A549 (cell line): ENCODE data around the gene LAMC1. TPM values are rescaled to one million over a fixed set of nuclear protein-coding genes. Genes with fewer than 3 reads are reported as not detected.

Experiments
- ATAC-seq, 2 experiments: fragments of 200-7000 bp in 1 of 2; fragments of >200 bp in 1 of 2; cut with Nextera tagmentation in 1 of 2; cut with Tn5 transposase in 1 of 2; 3 replicates each; pipeline versions ENCODE4 v1.8.0 to v1.9.1; 2018 to 2020; ENCODE audit warnings: mild to moderate bottlenecking in 1 of 2, moderate library complexity in 1 of 2
- CTCF ChIA-PET: fragments of 300-600 bp; sonication (Branson Sonifier 250); formaldehyde crosslinking; extraction: SDS; loops from one replicate; lab custom pipeline; 2021; ENCODE audit warnings: antibody characterized with exemption, inconsistent platforms; lab: Yijun Ruan, JAX
- POLR2A ChIA-PET: fragments of 350-600 bp; formaldehyde crosslinking; extraction: SDS; loops from one replicate; lab custom pipeline; 2021; ENCODE audit warnings: antibody characterized with exemption, inconsistent platforms; lab: Yijun Ruan, JAX
- DNase-seq, 2 experiments: peaks; one replicate each; pipeline versions ENCODE4 v3.0.0 to v3.0.0-alpha.2; 2011 to 2016; ENCODE audit warnings: low read depth in 1 of 2, low spot score in 1 of 2
- FAIRE-seq: peaks from 2 replicates; lab custom pipeline; 2011; peaks lifted over from hg19 to GRCh38; lab: Jason Lieb, UNC
- H3K27ac ChIP-seq, 2 experiments: fragments of >200 bp; sonication (Bioruptor Twin); formaldehyde crosslinking; 3 replicates each; pipeline ENCODE4 v1.5.1; 2016 to 2017
- H3K4me1 ChIP-seq: fragments of >200 bp; sonication (Bioruptor Twin); formaldehyde crosslinking; 3 replicates; pipeline ENCODE4 v1.6.1; 2016
- H3K4me2 ChIP-seq: fragments of >200 bp; sonication (Bioruptor Twin); formaldehyde crosslinking; 3 replicates; pipeline ENCODE4 v1.6.1; 2016
- H3K4me3 ChIP-seq: fragments of >200 bp; sonication (Bioruptor Twin); formaldehyde crosslinking; 3 replicates; pipeline ENCODE4 v1.5.1; 2016
- H3K9me3 ChIP-seq: fragments of >200 bp; sonication (Bioruptor Twin); formaldehyde crosslinking; 3 replicates; pipeline ENCODE4 v1.6.1; 2016
- BHLHE40 ChIP-seq: IDR thresholded peaks from 2 replicates; pipeline ENCODE4 v1.6.1; 2012; ENCODE audit warnings: low read depth, low read length, inconsistent platforms
- EHF ChIP-seq: fragments of 250-450 bp; sonication (Bioruptor Pico); IDR thresholded peaks from 2 replicates; pipeline ENCODE4 v1.5.0; 2020; ENCODE audit warnings: mild to moderate bottlenecking
- ELK1 ChIP-seq: fragments of 150-350 bp; IDR thresholded peaks from 2 replicates; pipeline ENCODE4 v1.6.1; 2014; ENCODE audit warnings: low read depth, mild to moderate bottlenecking, low read length
- EP300 ChIP-seq, 2 experiments: fragments of >200 bp; sonication (Bioruptor Twin); formaldehyde crosslinking; IDR thresholded peaks; 2 replicates in 1 of 2; 3 replicates in 1 of 2; pipeline ENCODE4 v1.6.1; 2016 to 2017
- FOSB ChIP-seq: fragments of 250-450 bp; sonication (Bioruptor Pico); IDR thresholded peaks from 2 replicates; pipeline ENCODE4 v1.5.0; 2020; ENCODE audit warnings: mild to moderate bottlenecking, moderate library complexity
- FOSL2 ChIP-seq, 2 experiments: fragments of 450-650 bp in 1 of 2; fragments of >200 bp in 1 of 2; sonication (Bioruptor Twin) in 1 of 2; formaldehyde crosslinking; IDR thresholded peaks; 2 replicates each; pipeline versions ENCODE4 v1.5.0 to v1.6.1; 2016 to 2020; ENCODE audit warnings: mild to moderate bottlenecking in 1 of 2, moderate library complexity in 1 of 2
- GATA3 ChIP-seq: IDR thresholded peaks from 2 replicates; pipeline ENCODE4 v1.6.1; 2012; ENCODE audit warnings: borderline replicate concordance
- HES2 ChIP-seq: fragments of >200 bp; sonication (Bioruptor Twin); formaldehyde crosslinking; IDR thresholded peaks from 2 replicates; pipeline ENCODE4 v1.6.1; 2016
- HOXB13 ChIP-seq: fragments of 250-450 bp; sonication (Bioruptor Pico); IDR thresholded peaks from 2 replicates; pipeline ENCODE4 v1.5.0; 2020; ENCODE audit warnings: low read depth, mild to moderate bottlenecking, moderate library complexity
- HOXB5 ChIP-seq: fragments of 250-450 bp; sonication (Bioruptor Pico); IDR thresholded peaks from 2 replicates; pipeline ENCODE4 v1.5.0; 2020; ENCODE audit warnings: mild to moderate bottlenecking, moderate library complexity
- KDM1A ChIP-seq: fragments of 200-600 bp; sonication (generic); IDR thresholded peaks from 2 replicates; pipeline ENCODE4 v1.6.1; 2016; ENCODE audit warnings: low read depth, mild to moderate bottlenecking
- MYC ChIP-seq: IDR thresholded peaks from 2 replicates; pipeline ENCODE4 v1.6.1; 2012; ENCODE audit warnings: mild to moderate bottlenecking, inconsistent platforms, low read length, improper control_type of control experiment, borderline replicate concordance
- NFE2L2 ChIP-seq: fragments of 150-350 bp; conservative IDR thresholded peaks from 2 replicates; pipeline ENCODE4 v1.6.1; 2014; ENCODE audit warnings: low read length
- NPAS2 ChIP-seq: fragments of 250-450 bp; sonication (Bioruptor Pico); IDR thresholded peaks from 2 replicates; pipeline ENCODE4 v1.8.0; 2022; ENCODE audit warnings: mild to moderate bottlenecking, moderate library complexity, borderline replicate concordance
- PHF8 ChIP-seq: fragments of 200-600 bp; sonication (generic); IDR thresholded peaks from 2 replicates; pipeline ENCODE4 v1.6.1; 2016; ENCODE audit warnings: low read depth, mild to moderate bottlenecking, antibody characterized with exemption, moderate library complexity, borderline replicate concordance
- POLR2AphosphoS2 ChIP-seq: conservative IDR thresholded peaks from 2 replicates; pipeline ENCODE4 v1.6.1; 2012; ENCODE audit warnings: low read length, improper control_type of control experiment, inconsistent platforms
- RARB ChIP-seq: fragments of 250-450 bp; sonication (Bioruptor Pico); IDR thresholded peaks from 2 replicates; pipeline ENCODE4 v1.8.0; 2021; ENCODE audit warnings: mild to moderate bottlenecking, moderate library complexity
- RFX5 ChIP-seq: fragments of 450-650 bp; IDR thresholded peaks from 2 replicates; pipeline ENCODE4 v1.7.1; 2014; ENCODE audit warnings: antibody characterized with exemption, mild to moderate bottlenecking, moderate library complexity
- ZNF302 ChIP-seq: fragments of 250-450 bp; sonication (Bioruptor Pico); IDR thresholded peaks from 2 replicates; pipeline ENCODE4 v1.9.0; 2021; ENCODE audit warnings: inconsistent platforms, mild to moderate bottlenecking, moderate library complexity
- ZSCAN20 ChIP-seq: fragments of 250-450 bp; sonication (Bioruptor Pico); IDR thresholded peaks from 2 replicates; pipeline ENCODE4 v1.8.0; 2022; ENCODE audit warnings: mild to moderate bottlenecking, moderate library complexity
- WGBS: methylation state at CpG from one replicate; pipeline ENCODE4 v1.1.6; 2017; ENCODE audit errors: missing lambda C conversion rate; 5-methylcytosine and 5-hydroxymethylcytosine counted together
- polyA plus RNA-seq, 4 experiments: library from polyadenylated mRNA; depleted of rRNA in 3 of 4; stranded (reverse); fragments of >200 nt; fragmentation: RNase III in 1 of 4; extraction: RNeasy Plus Mini Kit Qiagen cat#74134 plus additional on column Dnase treatment in 1 of 4; gene quantifications; 2 replicates in 3 of 4; 3 replicates in 1 of 4; pipeline ENCODE4 v1.2.3, GENCODE V29; 2011 to 2017
- TF ChIP-seq, protein P1 (sequence below): fragments of 250-450 bp; sonication (Bioruptor Pico); IDR thresholded peaks from 2 replicates; pipeline ENCODE4 v1.5.0; 2021; ENCODE audit warnings: mild to moderate bottlenecking, moderate library complexity, borderline replicate concordance
- TF ChIP-seq, protein P2 (sequence below): IDR thresholded peaks from 2 replicates; pipeline ENCODE4 v1.6.1; 2012
- TF ChIP-seq, protein P3 (sequence below): IDR thresholded peaks from 2 replicates; pipeline ENCODE4 v1.6.1; 2012; ENCODE audit warnings: low read depth, borderline replicate concordance

The LAMC1 gene
- polyA plus RNA-seq, 2 of the 4 experiments (the other 2 are of a cell fraction) = 93.7 to 152 TPM

DNA sequence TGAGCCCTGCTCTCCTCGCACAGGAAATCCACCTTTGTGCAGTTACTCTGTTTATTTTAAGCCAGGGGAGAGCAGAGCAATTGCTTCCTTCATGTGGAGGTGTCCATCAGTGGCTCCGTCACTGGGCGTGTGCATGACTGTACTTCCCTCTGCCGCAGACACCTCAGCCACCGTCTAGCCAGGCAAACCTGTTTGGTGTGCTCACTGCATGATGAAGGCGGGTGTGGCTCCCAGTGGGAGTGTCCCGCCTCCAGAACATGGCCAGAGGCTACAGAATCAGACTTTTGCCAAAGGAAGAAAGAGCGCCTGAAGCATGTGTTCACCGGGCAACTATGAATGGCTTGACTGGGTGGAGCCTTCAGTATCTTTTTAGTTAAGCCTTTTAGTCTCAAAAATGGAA, 136.7 kb downstream of the LAMC1 start (continued):
- TF ChIP-seq, protein P1, sequence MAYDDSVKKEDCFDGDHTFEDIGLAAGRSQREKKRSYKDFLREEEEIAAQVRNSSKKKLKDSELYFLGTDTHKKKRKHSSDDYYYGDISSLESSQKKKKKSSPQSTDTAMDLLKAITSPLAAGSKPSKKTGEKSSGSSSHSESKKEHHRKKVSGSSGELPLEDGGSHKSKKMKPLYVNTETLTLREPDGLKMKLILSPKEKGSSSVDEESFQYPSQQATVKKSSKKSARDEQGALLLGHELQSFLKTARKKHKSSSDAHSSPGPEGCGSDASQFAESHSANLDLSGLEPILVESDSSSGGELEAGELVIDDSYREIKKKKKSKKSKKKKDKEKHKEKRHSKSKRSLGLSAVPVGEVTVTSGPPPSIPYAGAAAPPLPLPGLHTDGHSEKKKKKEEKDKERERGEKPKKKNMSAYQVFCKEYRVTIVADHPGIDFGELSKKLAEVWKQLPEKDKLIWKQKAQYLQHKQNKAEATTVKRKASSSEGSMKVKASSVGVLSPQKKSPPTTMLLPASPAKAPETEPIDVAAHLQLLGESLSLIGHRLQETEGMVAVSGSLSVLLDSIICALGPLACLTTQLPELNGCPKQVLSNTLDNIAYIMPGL (CRISPR knock-in tag) = no peak
- TF ChIP-seq ZSCAN20 (0 out of 2 replicates have a peak, but pooled peaks have one; percentile 41), GATA3 (no peak), POLR2AphosphoS2 (no peak)
- TF ChIP-seq, protein P2, sequence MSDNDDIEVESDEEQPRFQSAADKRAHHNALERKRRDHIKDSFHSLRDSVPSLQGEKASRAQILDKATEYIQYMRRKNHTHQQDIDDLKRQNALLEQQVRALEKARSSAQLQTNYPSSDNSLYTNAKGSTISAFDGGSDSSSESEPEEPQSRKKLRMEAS = peak; percentile 73
- TF ChIP-seq, protein P3, sequence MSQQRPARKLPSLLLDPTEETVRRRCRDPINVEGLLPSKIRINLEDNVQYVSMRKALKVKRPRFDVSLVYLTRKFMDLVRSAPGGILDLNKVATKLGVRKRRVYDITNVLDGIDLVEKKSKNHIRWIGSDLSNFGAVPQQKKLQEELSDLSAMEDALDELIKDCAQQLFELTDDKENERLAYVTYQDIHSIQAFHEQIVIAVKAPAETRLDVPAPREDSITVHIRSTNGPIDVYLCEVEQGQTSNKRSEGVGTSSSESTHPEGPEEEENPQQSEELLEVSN = peak; percentile 58; the same call in 1 of the 2 replicates

- ATAC-seq (no peak), FAIRE-seq (no peak), DNase-seq (no peak)
- Histone ChIP-seq H3K4me1 (peaks cover 59% of the 10 kb centered on the region), H3K4me3 (no peak overlapping the region), H3K27ac (peak overlapping the region; percentile 75 to 81; a peak in 5 of 6 replicates), H3K9me3 (no peaks in the 10 kb centered on the region), H3K4me2 (no peak overlapping the region)
- TF ChIP-seq PHF8 (no peak), NFE2L2 (no peak), HOXB5 (CRISPR knock-in tag) (no peak), RARB (CRISPR knock-in tag) (no peak), ELK1 (no peak), KDM1A (no peak), HES2 (no peak), HOXB13 (no peak), BHLHE40 (no peak), FOSL2 (IDR thresholded peaks at IDR 0.05) (no peak), FOSL2 (CRISPR knock-in tag; IDR thresholded peaks at IDR 0.05) (no peak), GATA3 (no peak), FOSB (CRISPR knock-in tag) (no peak), RFX5 (no peak), MYC (no peak), NPAS2 (CRISPR knock-in tag) (no peak), EHF (CRISPR knock-in tag) (no peak), EP300 (IDR thresholded peaks at IDR 0.05) (no peak), ZNF302 (CRISPR knock-in tag) (no peak)
- ChIA-PET POLR2A (no interaction called here), CTCF (interaction anchor here (0.9 kb wide), 1 partner anchor 25 kb away, joined by 3 read pairs; the partner anchor contains the start of gene LAMC2)
- 76% methylated on average over 3 of the region's 3 CpGs for WGBS
Observed at GRCh38 chr1:183161391-183161790, 138.2 kb downstream of the LAMC1 start.
